Testis (tissue), 3 donors: Measurements from ENCODE around the gene IFT43. TPM values are rescaled to one million over a fixed set of nuclear protein-coding genes. Genes with fewer than 3 reads are reported as not detected.

Source experiments
- DNase-seq: peaks from one replicate; pipeline ENCODE4 v3.0.0-alpha.2; 2019
- H3K27ac ChIP-seq, 2 donors: fragments of 200-600 bp; sonication (generic); one replicate each; pipeline ENCODE4 v1.5.1; 2019
- H3K27me3 ChIP-seq: fragments of 200-600 bp; sonication (generic); one replicate; pipeline ENCODE4 v1.5.1; 2019
- H3K36me3 ChIP-seq: fragments of 200-600 bp; sonication (generic); one replicate; pipeline ENCODE4 v1.5.1; 2017; ENCODE audit warnings: low read depth; ENCODE audit errors: missing control alignments
- H3K4me1 ChIP-seq: fragments of 200-600 bp; sonication (generic); one replicate; pipeline ENCODE4 v1.5.1; 2019
- H3K4me3 ChIP-seq, 2 donors: fragments of 200-600 bp; sonication (generic); one replicate each; pipeline ENCODE4 v1.5.1; 2017 to 2019
- H3K9me3 ChIP-seq: fragments of 200-600 bp; sonication (generic); one replicate; pipeline ENCODE4 v1.5.1; 2017
- POLR2A ChIP-seq: fragments of 450-650 bp; IDR thresholded peaks from one replicate; pipeline ENCODE4 v1.6.1; 2017; ENCODE audit warnings: antibody characterized with exemption, mild to moderate bottlenecking, moderate library complexity
- WGBS, 2 donors: methylation state at CpG; one replicate each; pipeline ENCODE4 v1.1.5; 2018; 5-methylcytosine and 5-hydroxymethylcytosine counted together
- intact Hi-C: fragments of 100-400 bp; cut with DNase I; formaldehyde crosslinking; loops from one replicate; pipeline ENCODE4 v1.15.1; 2023; ENCODE audit warnings: low total_unique reads
- polyA plus RNA-seq: library from polyadenylated mRNA; stranded (reverse); fragments of 350-450 nt; fragmentation: Illumina TruSeq; extraction: RNeasy Lipid Tissue Mini Kit (QIAGEN cat#74804); gene quantifications from one replicate; pipeline ENCODE4 v1.2.3, GENCODE V29; 2014; ENCODE audit warnings: low read depth, low replicate concordance; ENCODE audit not compliant: insufficient read depth
- total RNA-seq, 2 donors: library from RNA; depleted of rRNA; stranded (reverse); fragments of >200 nt; gene quantifications; one replicate each; pipeline ENCODE4 v1.2.3, GENCODE V29; 2016
- TF ChIP-seq, protein P1 (sequence below), 3 experiments: fragments of 450-650 bp in 2 of 3; fragments of 200-600 bp in 1 of 3; sonication (generic) in 1 of 3; IDR thresholded peaks; one replicate each; pipeline ENCODE4 v1.5.1; 2016 to 2019; ENCODE audit warnings: antibody characterized with exemption in 3 of 3, mild to moderate bottlenecking in 2 of 3, moderate library complexity in 1 of 3

Gene IFT43
- total and polyA plus RNA-seq, 3 donors from 2014 or later = 55.1 to 85.4 (median 68.4) TPM

DNA sequence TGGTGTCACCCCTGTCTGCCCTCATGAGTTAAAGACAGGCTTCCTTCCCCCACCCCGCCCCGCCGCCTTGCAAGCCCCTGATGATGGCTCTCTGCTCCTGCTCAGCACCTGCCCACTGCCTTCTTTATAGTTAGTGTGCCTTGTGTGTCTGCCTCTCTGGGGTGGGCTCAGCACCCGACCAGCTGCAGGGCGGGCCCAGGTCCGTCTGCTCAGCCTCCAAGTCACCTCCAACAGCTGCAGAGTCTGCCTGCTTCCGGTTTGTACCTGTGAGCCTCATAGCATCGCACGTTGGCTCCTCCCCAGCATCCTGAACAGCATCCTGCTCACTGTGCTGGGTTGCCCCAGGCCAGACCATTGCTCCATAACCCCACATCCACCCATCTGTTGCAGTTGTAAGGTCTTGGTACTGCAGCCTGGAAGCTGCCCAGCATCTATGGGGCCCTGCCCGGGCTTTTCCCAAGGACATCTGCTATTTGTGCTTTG lies 7.3 kb upstream of the IFT43 start:
- intact Hi-C loops = loop anchor here (10.0 kb wide), 2 partner anchors 73 to 183 kb away; no protein-coding TSS in a partner anchor

DNA sequence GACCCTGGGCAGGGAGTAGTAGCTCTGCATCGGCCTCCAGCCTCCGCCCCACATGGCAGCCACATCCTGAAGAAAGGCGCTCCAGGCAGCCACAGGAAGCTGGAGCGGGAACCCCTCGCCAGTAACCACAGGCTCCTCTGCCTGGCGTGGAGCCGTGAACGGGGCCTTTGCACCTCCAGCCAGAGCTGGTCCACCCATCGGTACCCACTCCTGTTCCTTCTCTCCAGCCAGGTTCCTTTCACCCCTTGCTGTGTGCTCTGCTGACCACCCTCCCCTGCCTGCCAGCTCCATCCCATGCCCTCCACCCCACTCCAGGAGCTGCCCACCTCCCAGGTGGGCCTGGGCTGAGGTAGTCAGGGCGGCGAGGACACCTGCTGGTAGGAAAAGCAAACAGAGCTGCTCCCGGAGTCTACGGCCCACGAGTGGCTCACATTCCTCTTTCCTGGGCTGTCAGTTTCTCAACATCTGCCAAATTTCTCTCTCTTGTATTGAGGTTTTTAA lies 6.4 kb upstream of the IFT43 start:
- Histone ChIP-seq H3K36me3 (no peaks in the 10 kb centered on the region), H3K4me3 (peak overlapping the region; percentile 65 to 70), H3K27me3 (no peaks in the 10 kb centered on the region), H3K27ac (peak overlapping the region in 1 of 2 donors; percentile 88), H3K9me3 (no peaks in the 10 kb centered on the region), H3K4me1 (peaks cover 19% of the 10 kb centered on the region)
- TF ChIP-seq POLR2A = no peak
- TF ChIP-seq, protein P1, sequence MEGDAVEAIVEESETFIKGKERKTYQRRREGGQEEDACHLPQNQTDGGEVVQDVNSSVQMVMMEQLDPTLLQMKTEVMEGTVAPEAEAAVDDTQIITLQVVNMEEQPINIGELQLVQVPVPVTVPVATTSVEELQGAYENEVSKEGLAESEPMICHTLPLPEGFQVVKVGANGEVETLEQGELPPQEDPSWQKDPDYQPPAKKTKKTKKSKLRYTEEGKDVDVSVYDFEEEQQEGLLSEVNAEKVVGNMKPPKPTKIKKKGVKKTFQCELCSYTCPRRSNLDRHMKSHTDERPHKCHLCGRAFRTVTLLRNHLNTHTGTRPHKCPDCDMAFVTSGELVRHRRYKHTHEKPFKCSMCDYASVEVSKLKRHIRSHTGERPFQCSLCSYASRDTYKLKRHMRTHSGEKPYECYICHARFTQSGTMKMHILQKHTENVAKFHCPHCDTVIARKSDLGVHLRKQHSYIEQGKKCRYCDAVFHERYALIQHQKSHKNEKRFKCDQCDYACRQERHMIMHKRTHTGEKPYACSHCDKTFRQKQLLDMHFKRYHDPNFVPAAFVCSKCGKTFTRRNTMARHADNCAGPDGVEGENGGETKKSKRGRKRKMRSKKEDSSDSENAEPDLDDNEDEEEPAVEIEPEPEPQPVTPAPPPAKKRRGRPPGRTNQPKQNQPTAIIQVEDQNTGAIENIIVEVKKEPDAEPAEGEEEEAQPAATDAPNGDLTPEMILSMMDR (IDR thresholded peaks at IDR 0.05) = peak in 2 of 3 experiments; percentile 54 to 63
- DNase-seq = peak; percentile 46
- WGBS, 2 donors = 34 to 41% methylated on average over 5 to 14 of the region's 14 CpGs
- intact Hi-C loops = loop anchor here (10.0 kb wide), 2 partner anchors 74 to 184 kb away; no protein-coding TSS in a partner anchor

More for the DNA sequence above, 7.3 kb upstream of the IFT43 start:
- no peak for DNase-seq
- H3K4me1 ChIP-seq = peaks cover 19% of the 10 kb centered on the region
- no peak overlapping the region for H3K4me3 ChIP-seq
- no peaks in the 10 kb centered on the region for H3K9me3 ChIP-seq
- no peaks in the 10 kb centered on the region for H3K36me3 ChIP-seq
- TF ChIP-seq POLR2A = no peak
- TF ChIP-seq, protein P1 (IDR thresholded peaks at IDR 0.05) = no peak
- WGBS, 2 donors = 65 to 81% methylated on average over 4 to 10 of the region's 10 CpGs
- no peak overlapping the region for H3K27ac ChIP-seq
- H3K27me3 ChIP-seq = no peaks in the 10 kb centered on the region

- peak; percentile 56 for DNase-seq
These were observed 5.7 kb upstream of the IFT43 start for GRCh38 chr14:75979648-75980565.

DNA sequence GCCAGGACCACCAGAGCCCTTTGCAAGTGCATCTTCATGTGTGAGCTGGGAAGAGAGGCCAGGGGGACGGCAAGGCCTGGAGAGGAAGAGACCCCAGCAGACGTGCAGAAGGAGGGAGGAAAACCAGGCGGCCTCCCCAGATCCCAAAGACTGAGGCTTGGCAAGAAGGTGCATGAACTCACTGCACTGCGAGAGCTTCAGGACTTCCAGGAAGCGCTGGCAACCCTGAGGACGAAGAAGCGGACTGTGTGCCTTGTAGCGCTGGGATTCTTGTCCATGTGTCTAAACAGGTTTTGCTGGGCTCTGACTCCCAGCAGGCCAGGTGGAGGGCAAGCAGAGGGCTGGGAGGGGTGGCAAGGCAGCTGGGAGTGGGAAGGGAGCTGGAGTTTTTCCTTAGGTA lies 4.7 kb upstream of the IFT43 start:
- H3K36me3 ChIP-seq = no peaks in the 10 kb centered on the region
- peaks cover 22% of the 10 kb centered on the region for H3K4me1 ChIP-seq
- no peaks in the 10 kb centered on the region for H3K9me3 ChIP-seq
- H3K27me3 ChIP-seq = no peaks in the 10 kb centered on the region
- DNase-seq = peak; percentile 33
- peak overlapping the region; percentile 65 to 70 for H3K4me3 ChIP-seq
- WGBS, 2 donors = 51 to 73% methylated on average over 8 of the region's 8 CpGs
- no peak for TF ChIP-seq POLR2A
- TF ChIP-seq, protein P1 (IDR thresholded peaks at IDR 0.05) = no peak
- peak overlapping the region; percentile 88 to 95 for H3K27ac ChIP-seq
- intact Hi-C loops = loop anchor here (5.0 kb wide), 1 partner anchor 264 kb away; no protein-coding TSS in a partner anchor

More at GRCh38 chr14:75979648-75980565, 5.7 kb upstream of the IFT43 start:
- H3K4me1 ChIP-seq = peaks cover 19% of the 10 kb centered on the region
- peak overlapping the region; percentile 65 to 70 for H3K4me3 ChIP-seq
- intact Hi-C loops = loop anchor here (5.0 to 10.0 kb wide), 3 partner anchors 75 to 263 kb away; no protein-coding TSS in a partner anchor
- H3K27me3 ChIP-seq = no peaks in the 10 kb centered on the region
- no peaks in the 10 kb centered on the region for H3K36me3 ChIP-seq
- WGBS, 2 donors = 58 to 63% methylated on average over 18 to 27 of the region's 27 CpGs
- no peaks in the 10 kb centered on the region for H3K9me3 ChIP-seq
- H3K27ac ChIP-seq = peak overlapping the region; percentile 88 to 95
- no peak for TF ChIP-seq POLR2A
- TF ChIP-seq, protein P1 (IDR thresholded peaks at IDR 0.05) = no peak
